Kidney epithelial cell (primary cell): ENCODE results near the gene APBB2. TPM values are rescaled to one million over a fixed set of nuclear protein-coding genes. Genes with fewer than 3 reads are reported as not detected.

Experiments
- DNase-seq: peaks from one replicate; pipeline ENCODE4 v3.0.0-alpha.2; 2010; ENCODE audit warnings: low read depth
- H3K27me3 ChIP-seq: 2 replicates; pipeline ENCODE4 v1.6.0; 2011; ENCODE audit warnings: low read length; ENCODE audit not compliant: control insufficient read depth, insufficient read depth
- H3K36me3 ChIP-seq: 2 replicates; pipeline ENCODE4 v1.5.1; 2011; ENCODE audit warnings: low read length; ENCODE audit not compliant: control insufficient read depth, insufficient read depth
- H3K4me3 ChIP-seq: 2 replicates; pipeline ENCODE4 v1.5.1; 2011; ENCODE audit warnings: low read depth, mild to moderate bottlenecking, control low read depth, low read length
- CTCF ChIP-seq: IDR thresholded peaks from 2 replicates; pipeline ENCODE4 v1.5.1; 2011; ENCODE audit warnings: mild to moderate bottlenecking, moderate library complexity, low read length, control low read depth, inconsistent platforms; ENCODE audit not compliant: insufficient read depth, poor library complexity, severe bottlenecking
- total RNA-seq: library from RNA; depleted of rRNA; stranded (reverse); fragments of >200 nt; gene quantifications from 2 replicates; pipeline ENCODE4 v1.2.3, GENCODE V29; 2015

The APBB2 gene
- total RNA-seq, 1 donor from 2014 or later, result 52.0 TPM

- no peak for DNase-seq
- Histone ChIP-seq H3K36me3 (no peaks in the 10 kb centered on the region), H3K27me3 (no peaks in the 10 kb centered on the region), H3K4me3 (no peak overlapping the region)
- no peak for TF ChIP-seq CTCF
These were observed 402.4 kb downstream of the APBB2 start for GRCh38 chr4:40811956-40812355.

GRCh38 chr4:40808926-40809457 is 405.4 kb downstream of the APBB2 start:
- H3K27me3 ChIP-seq, result no peaks in the 10 kb centered on the region
- no peak for DNase-seq
- no peak overlapping the region for H3K4me3 ChIP-seq
- TF ChIP-seq CTCF, result no peak
- no peaks in the 10 kb centered on the region for H3K36me3 ChIP-seq

GRCh38 chr4:40804598-40804997 is 409.7 kb downstream of the APBB2 start:
- Histone ChIP-seq H3K4me3 (no peak overlapping the region), H3K27me3 (no peaks in the 10 kb centered on the region), H3K36me3 (no peaks in the 10 kb centered on the region)
- no peak for DNase-seq
- no peak for TF ChIP-seq CTCF

GRCh38 chr4:40800064-40800463 is 414.3 kb downstream of the APBB2 start:
- no peak for TF ChIP-seq CTCF
- DNase-seq, result no peak
- Histone ChIP-seq H3K4me3 (no peak overlapping the region), H3K36me3 (no peaks in the 10 kb centered on the region), H3K27me3 (no peaks in the 10 kb centered on the region)

- DNase-seq, result no peak
- Histone ChIP-seq H3K27me3 (no peaks in the 10 kb centered on the region), H3K36me3 (no peaks in the 10 kb centered on the region), H3K4me3 (no peak overlapping the region)
- no peak for TF ChIP-seq CTCF
These were observed 424.6 kb downstream of the APBB2 start for GRCh38 chr4:40789771-40790170.

- no peak for DNase-seq
- no peak for TF ChIP-seq CTCF
- Histone ChIP-seq H3K36me3 (no peaks in the 10 kb centered on the region), H3K27me3 (no peaks in the 10 kb centered on the region), H3K4me3 (no peak overlapping the region)
These were observed 425.3 kb downstream of the APBB2 start for GRCh38 chr4:40789031-40789430.
